ENCODE results near the gene CAPN3. TPM values are rescaled to one million over a fixed set of nuclear protein-coding genes. Genes with fewer than 3 reads are reported as not detected.

CAPN3 gene
- total RNA-seq, 4 donors from 2014 or later, result 8.2 to 22.4 (median 13.6) TPM

DNA sequence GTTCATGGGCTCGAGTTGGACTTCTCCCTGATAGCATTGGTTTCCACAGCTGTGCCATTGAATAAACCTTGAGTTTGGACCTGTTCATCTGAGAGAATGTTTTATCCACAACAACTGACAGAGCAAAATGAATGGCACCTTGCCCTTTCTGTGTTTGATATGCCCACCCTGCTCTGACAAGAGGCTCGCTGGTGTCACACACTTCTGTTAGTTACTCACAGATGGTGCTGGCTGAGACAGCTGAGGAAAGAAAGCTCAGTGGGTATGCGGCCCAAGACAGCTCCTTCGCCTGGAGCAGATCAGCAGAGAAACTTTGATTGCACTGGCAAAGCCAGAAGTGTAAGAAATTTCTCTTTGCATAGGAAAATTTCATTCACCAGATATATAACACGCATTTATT, 2.5 kb upstream of the CAPN3 start:
- TF ChIP-seq, protein P1, sequence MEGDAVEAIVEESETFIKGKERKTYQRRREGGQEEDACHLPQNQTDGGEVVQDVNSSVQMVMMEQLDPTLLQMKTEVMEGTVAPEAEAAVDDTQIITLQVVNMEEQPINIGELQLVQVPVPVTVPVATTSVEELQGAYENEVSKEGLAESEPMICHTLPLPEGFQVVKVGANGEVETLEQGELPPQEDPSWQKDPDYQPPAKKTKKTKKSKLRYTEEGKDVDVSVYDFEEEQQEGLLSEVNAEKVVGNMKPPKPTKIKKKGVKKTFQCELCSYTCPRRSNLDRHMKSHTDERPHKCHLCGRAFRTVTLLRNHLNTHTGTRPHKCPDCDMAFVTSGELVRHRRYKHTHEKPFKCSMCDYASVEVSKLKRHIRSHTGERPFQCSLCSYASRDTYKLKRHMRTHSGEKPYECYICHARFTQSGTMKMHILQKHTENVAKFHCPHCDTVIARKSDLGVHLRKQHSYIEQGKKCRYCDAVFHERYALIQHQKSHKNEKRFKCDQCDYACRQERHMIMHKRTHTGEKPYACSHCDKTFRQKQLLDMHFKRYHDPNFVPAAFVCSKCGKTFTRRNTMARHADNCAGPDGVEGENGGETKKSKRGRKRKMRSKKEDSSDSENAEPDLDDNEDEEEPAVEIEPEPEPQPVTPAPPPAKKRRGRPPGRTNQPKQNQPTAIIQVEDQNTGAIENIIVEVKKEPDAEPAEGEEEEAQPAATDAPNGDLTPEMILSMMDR (IDR thresholded peaks at IDR 0.05; ENCODE audit: low read depth), result no peak

DNA sequence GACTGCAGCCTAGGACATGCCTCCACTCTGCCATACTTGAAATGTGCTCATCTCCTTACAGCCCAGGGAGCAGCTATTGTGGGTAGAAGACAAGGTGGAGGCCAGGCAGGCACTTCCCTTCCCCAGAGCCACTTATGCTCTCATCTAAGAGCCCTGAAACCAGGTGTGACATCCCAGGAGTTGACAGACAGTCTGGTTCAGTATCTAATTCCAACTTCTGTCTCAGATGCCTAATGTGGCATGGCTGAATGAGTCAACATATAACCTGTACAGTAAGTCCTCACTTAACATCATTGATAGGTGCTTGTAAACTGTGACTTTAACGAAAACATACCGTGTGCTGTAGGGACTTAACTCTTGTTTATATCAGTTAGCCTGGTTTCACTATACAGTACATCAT, 1.2 kb upstream of the CAPN3 start:
- TF ChIP-seq, protein P1 (IDR thresholded peaks at IDR 0.05; ENCODE audit: low read depth), result no peak

- TF ChIP-seq, protein P1 (IDR thresholded peaks at IDR 0.05; ENCODE audit: low read depth), result no peak
These were observed 684 bp downstream of the CAPN3 start for GRCh38 chr15:42359985-42360384.

- TF ChIP-seq, protein P1 (IDR thresholded peaks at IDR 0.05; ENCODE audit: low read depth), result no peak
These were observed 1.3 kb downstream of the CAPN3 start for GRCh38 chr15:42360535-42361112.

DNA sequence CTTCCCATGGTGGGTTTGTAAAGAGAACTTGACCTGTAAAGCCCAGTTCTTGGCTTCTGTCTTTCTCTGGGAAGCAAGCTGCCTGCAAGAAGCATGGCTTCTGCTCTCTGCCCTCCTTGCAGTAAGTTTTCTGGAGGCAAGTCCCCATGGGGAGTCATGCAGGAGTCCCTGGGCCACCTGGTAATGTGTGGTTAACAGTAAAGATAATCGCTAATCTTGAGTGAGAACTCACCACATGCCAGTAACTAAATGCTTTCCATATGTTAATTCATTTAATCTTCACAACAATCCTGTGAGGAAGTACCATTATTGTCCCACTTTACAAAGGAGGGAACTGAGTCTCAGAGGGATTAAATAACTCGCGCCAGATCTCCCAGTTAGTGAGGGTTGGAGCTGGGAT, 4.2 kb downstream of the CAPN3 start:
- TF ChIP-seq, protein P1 (IDR thresholded peaks at IDR 0.05; ENCODE audit: low read depth), result no peak

DNA sequence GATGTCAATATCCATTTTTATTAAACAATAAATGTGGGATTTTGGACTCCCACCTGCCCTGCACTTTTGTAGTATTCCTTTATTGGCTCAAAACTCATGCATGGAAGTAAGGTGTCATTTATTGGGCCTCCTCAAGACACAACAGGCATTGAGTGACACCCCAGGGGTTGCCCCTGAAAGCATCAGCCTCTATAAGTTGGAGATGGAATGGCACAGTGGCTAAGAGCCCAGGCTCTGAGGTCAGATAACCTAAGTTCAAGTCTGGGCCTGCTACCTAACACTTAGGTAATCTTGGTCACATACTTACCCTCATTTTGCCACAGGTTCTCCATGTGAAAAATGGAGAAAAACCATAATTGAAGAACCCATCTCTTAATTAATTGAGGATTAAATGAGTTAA, 4.6 kb downstream of the CAPN3 start:
- TF ChIP-seq, protein P1 (IDR thresholded peaks at IDR 0.05; ENCODE audit: low read depth), result no peak

GRCh38 chr15:42364529-42364928, 5.2 kb downstream of the CAPN3 start:
- TF ChIP-seq, protein P1 (IDR thresholded peaks at IDR 0.05; ENCODE audit: low read depth), result no peak
